GM12878 (cell line): ENCODE data around the gene NQO1. TPM values are rescaled to one million over a fixed set of nuclear protein-coding genes. Genes with fewer than 3 reads are reported as not detected.

Experiments used
- ATAC-seq: fragments of 200-7000 bp; cut with Tn5 transposase; 3 replicates; pipeline ENCODE4 v1.9.1; 2020; ENCODE audit warnings: mild to moderate bottlenecking, moderate library complexity
- BruUV-seq: library from RNA; stranded (reverse); fragments of 400-500 nt; replicated peaks from 2 replicates; lab custom pipeline; 2021; lab: Mats Ljungman, UMichigan
- CTCF ChIA-PET: fragments of 300-600 bp; sonication (Branson Sonifier 250); formaldehyde crosslinking; extraction: SDS; loops from one replicate; lab custom pipeline; 2021; ENCODE audit warnings: inconsistent platforms; lab: Yijun Ruan, JAX
- POLR2A ChIA-PET: fragments of 350-600 bp; formaldehyde crosslinking; extraction: SDS; loops from one replicate; lab custom pipeline; 2021; ENCODE audit warnings: inconsistent platforms; lab: Charles Lee
- RAD21 ChIA-PET: fragments of 300-600 bp; sonication (Branson Sonifier 250); formaldehyde crosslinking; loops from one replicate; lab custom pipeline; 2023; ENCODE audit warnings: antibody characterized with exemption; ENCODE audit not compliant: unreplicated experiment; lab: Charles Lee
- SMC1A ChIA-PET: fragments of 300-600 bp; sonication (Branson Sonifier 250); formaldehyde crosslinking; loops from one replicate; lab custom pipeline; 2023; ENCODE audit not compliant: unreplicated experiment, uncharacterized antibody; lab: Charles Lee
- DNase-seq: peaks from one replicate; pipeline ENCODE4 v3.0.0-alpha.2; 2011; ENCODE audit warnings: low read depth, low spot score
- FAIRE-seq: peaks from 3 replicates; lab custom pipeline; 2011; peaks lifted over from hg19 to GRCh38; lab: Jason Lieb, UNC
- H2AFZ ChIP-seq: 2 replicates; pipeline ENCODE4 v1.6.0; 2011; ENCODE audit warnings: low read depth, low read length, control low read depth; ENCODE audit not compliant: control insufficient read depth
- H3K27ac ChIP-seq: 2 replicates; pipeline ENCODE4 v1.5.1; 2011; ENCODE audit warnings: control low read depth; ENCODE audit not compliant: control insufficient read depth, insufficient read depth
- H3K27me3 ChIP-seq, 2 experiments: replicated peaks in 1 of 2; 2 replicates each; pipeline versions ENCODE4 v1.6.0 to v1.6.1; 2011; ENCODE audit warnings: low read length in 1 of 2; ENCODE audit not compliant: control insufficient read depth in 2 of 2, insufficient read depth in 2 of 2
- H3K36me3 ChIP-seq, 2 experiments: 2 replicates each; pipeline ENCODE4 v1.5.1; 2011; ENCODE audit warnings: low read length in 1 of 2; ENCODE audit not compliant: control insufficient read depth in 2 of 2, insufficient read depth in 2 of 2
- H3K4me1 ChIP-seq: 2 replicates; pipeline ENCODE4 v1.6.1; 2011; ENCODE audit warnings: mild to moderate bottlenecking, low read length, moderate library complexity, mixed read lengths; ENCODE audit not compliant: control insufficient read depth, insufficient read depth
- H3K4me2 ChIP-seq: 2 replicates; pipeline ENCODE4 v1.6.0; 2011; ENCODE audit warnings: control low read depth; ENCODE audit not compliant: control insufficient read depth, insufficient read depth
- H3K4me3 ChIP-seq: fragments of 200-600 bp; sonication (generic); 2 replicates; pipeline ENCODE4 v1.5.1; 2016
- H3K79me2 ChIP-seq: 2 replicates; pipeline ENCODE4 v1.6.0; 2011; ENCODE audit warnings: low read length; ENCODE audit not compliant: control insufficient read depth, insufficient read depth
- H3K9ac ChIP-seq: 2 replicates; pipeline ENCODE4 v1.8.0; 2011; ENCODE audit warnings: low read length, control low read depth, mixed read lengths; ENCODE audit not compliant: control insufficient read depth, insufficient read depth
- H3K9me3 ChIP-seq: replicated peaks from 3 replicates; pipeline ENCODE4 v1.5.1; 2011; ENCODE audit warnings: mild to moderate bottlenecking, low read length; ENCODE audit not compliant: control insufficient read depth, insufficient read depth
- H4K20me1 ChIP-seq: 2 replicates; pipeline ENCODE4 v1.6.0; 2011; ENCODE audit not compliant: control insufficient read depth, insufficient read depth
- ASH2L ChIP-seq: fragments of 300-600, 200-600 bp; sonication (generic); IDR thresholded peaks from 2 replicates; pipeline ENCODE4 v1.6.1; 2017; ENCODE audit warnings: low read depth, mild to moderate bottlenecking, borderline replicate concordance
- CBX5 ChIP-seq: sonication (generic); IDR thresholded peaks from 2 replicates; pipeline ENCODE4 v1.6.1; 2016; ENCODE audit warnings: low read depth, moderate library complexity, mild to moderate bottlenecking, inconsistent platforms
- CHD4 ChIP-seq: fragments of 200-600 bp; sonication (generic); IDR thresholded peaks from 2 replicates; pipeline ENCODE4 v1.6.1; 2016; ENCODE audit warnings: mild to moderate bottlenecking
- EP300 ChIP-seq, 2 experiments: fragments of 150-350 bp in 1 of 2; IDR thresholded peaks; 2 replicates each; pipeline ENCODE4 v1.6.1; 2011 to 2012; ENCODE audit warnings: low read depth in 2 of 2, low read length in 2 of 2, borderline replicate concordance in 1 of 2, improper control_type of control experiment in 1 of 2, inconsistent platforms in 1 of 2; ENCODE audit not compliant: control insufficient read depth in 1 of 2
- FOXK2 ChIP-seq: fragments of 450-650 bp; IDR thresholded peaks from 2 replicates; pipeline ENCODE4 v1.6.1; 2017; ENCODE audit warnings: mild to moderate bottlenecking, moderate library complexity
- HCFC1 ChIP-seq: fragments of 150-350 bp; IDR thresholded peaks from 2 replicates; pipeline ENCODE4 v1.6.1; 2014; ENCODE audit warnings: low read length
- NFIC ChIP-seq: IDR thresholded peaks from 2 replicates; pipeline ENCODE4 v1.6.1; 2012; ENCODE audit warnings: low read depth, mild to moderate bottlenecking, inconsistent platforms, low read length, moderate library complexity
- POLR2AphosphoS5 ChIP-seq: IDR thresholded peaks from 2 replicates; pipeline ENCODE4 v1.6.1; 2011; ENCODE audit warnings: mild to moderate bottlenecking, low read length, inconsistent platforms
- REST ChIP-seq: IDR thresholded peaks from 2 replicates; pipeline ENCODE4 v1.6.1; 2012; ENCODE audit warnings: mild to moderate bottlenecking, low read depth, low read length
- RFX5 ChIP-seq: IDR thresholded peaks from 2 replicates; pipeline ENCODE4 v1.6.1; 2011; ENCODE audit warnings: low read depth, low read length, improper control_type of control experiment
- SMAD1 ChIP-seq: fragments of 450-650 bp; IDR thresholded peaks from 2 replicates; pipeline ENCODE4 v1.6.1; 2018; ENCODE audit warnings: mild to moderate bottlenecking, low read depth; ENCODE audit not compliant: partially characterized antibody
- SUZ12 ChIP-seq: fragments of 200-600 bp; sonication (generic); IDR thresholded peaks from one replicate; pipeline ENCODE4 v1.6.1; 2018; ENCODE audit warnings: antibody characterized with exemption, mild to moderate bottlenecking; ENCODE audit not compliant: unreplicated experiment
- YY1 ChIP-seq: IDR thresholded peaks from 2 replicates; pipeline ENCODE4 v1.6.1; 2011; ENCODE audit warnings: low read depth, mild to moderate bottlenecking, low read length
- ZBED1 ChIP-seq: IDR thresholded peaks from 2 replicates; pipeline ENCODE4 v1.6.1; 2016; ENCODE audit warnings: borderline replicate concordance
- WGBS: methylation state at CpG from one replicate; pipeline ENCODE4 v1.1.6; 2016; ENCODE audit warnings: low lambda C conversion rate; ENCODE audit not compliant: insufficient replicate concordance, insufficient coverage; ENCODE audit errors: missing lambda C conversion rate; 5-methylcytosine and 5-hydroxymethylcytosine counted together
- in situ Hi-C: fragments of 300-500 bp; cut with MboI; formaldehyde crosslinking; loops from 9 replicates; pipeline ENCODE4 v1.14.3; 2018; ENCODE audit warnings: mixed read lengths
- intact Hi-C: fragments of 100-400 bp; cut with micrococcal nuclease; formaldehyde crosslinking; loops from one replicate; pipeline ENCODE4 v1.14.2; 2022; ENCODE audit not compliant: unreplicated experiment
- polyA plus RNA-seq, 11 experiments: library from polyadenylated mRNA; depleted of rRNA in 4 of 11; unstranded in 6 of 11; stranded (reverse) in 5 of 11; fragments of >200 nt; fragmentation: Nextera tagmentation in 4 of 11; fragmentation: Illumina TruSeq in 1 of 11; extraction: Ambion mirVana in 4 of 11; extraction: Trizol in 1 of 11; gene quantifications; 1 replicate in 1 of 11; 2 replicates in 10 of 11; pipeline versions ENCODE4 v1.2.1 to v1.2.3, GENCODE V29; 2011 to 2016; ENCODE audit warnings: inconsistent platforms in 2 of 11, missing spikeins in 2 of 11, low read depth in 1 of 11
- total RNA-seq, 4 experiments: library from RNA; depleted of rRNA in 3 of 4; stranded (reverse); fragments of >200 nt in 3 of 4; fragmentation: Illumina TruSeq in 1 of 4; extraction: Trizol in 1 of 4; gene quantifications; 2 replicates each; pipeline versions ENCODE4 v1.2.1 to v1.2.3, GENCODE V29; 2013 to 2021
- TF ChIP-seq, protein P1 (sequence below): fragments of 450-650 bp; IDR thresholded peaks from 2 replicates; pipeline ENCODE4 v1.6.1; 2018; ENCODE audit warnings: mild to moderate bottlenecking, low read depth, moderate library complexity; ENCODE audit not compliant: partially characterized antibody
- TF ChIP-seq, protein P2 (sequence below): fragments of 450-650 bp; IDR thresholded peaks from 2 replicates; pipeline ENCODE4 v1.6.1; 2017; ENCODE audit warnings: low read depth, mild to moderate bottlenecking, moderate library complexity

Gene NQO1
- total and polyA plus RNA-seq, 10 of the 15 experiments (the other 5 are each of a cell fraction or from before 2014, with no cell fraction given): 24.6 to 84.9 (median 34.6) TPM

DNA sequence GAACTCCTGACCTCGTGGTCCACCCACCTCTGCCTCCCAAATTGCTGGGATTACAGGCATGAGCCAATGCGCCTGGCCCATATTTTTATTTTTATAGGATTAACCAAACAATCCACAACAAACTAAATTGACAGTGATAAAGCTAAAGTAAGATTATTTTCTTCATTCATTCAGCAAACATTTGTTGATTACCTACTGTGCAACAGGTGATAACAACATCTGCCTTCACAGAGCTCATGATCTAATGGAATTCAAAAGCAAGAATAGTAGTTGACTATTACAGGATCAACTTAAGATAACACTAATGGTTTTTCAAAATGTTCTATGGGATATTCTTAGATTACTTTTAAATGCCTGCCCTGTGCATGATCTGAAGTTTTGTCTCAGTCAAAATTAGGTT is 37.8 kb downstream of the NQO1 start:
- H4K20me1 ChIP-seq: no peaks in the 10 kb centered on the region
- H3K27me3 ChIP-seq: no peaks in the 10 kb centered on the region
- in situ Hi-C loops: no loop called here
- H3K9me3 ChIP-seq: no peaks in the 10 kb centered on the region
- WGBS: 97% methylated on average over 2 of the region's 2 CpGs
- no peak overlapping the region for H3K9ac ChIP-seq
- ChIA-PET POLR2A (interaction anchor here (0.7 kb wide), 1 partner anchor 112 kb away, joined by 4 read pairs; no protein-coding TSS in a partner anchor), SMC1A (interaction anchor here (0.7 to 1.0 kb wide), 3 partner anchors 8 to 42 kb away, joined by 3 to 4 read pairs (median 3); no protein-coding TSS in a partner anchor), CTCF (interaction anchor here (1.2 kb wide), 1 partner anchor 20 kb away, joined by 3 read pairs; no protein-coding TSS in a partner anchor), RAD21 (interaction anchor here (2.9 kb wide), 1 partner anchor 292 kb away, joined by 7 read pairs; no protein-coding TSS in a partner anchor)
- H3K4me1 ChIP-seq: peaks cover 5% of the 10 kb centered on the region; the same call in 1 of the 2 replicates
- H3K4me3 ChIP-seq: no peak overlapping the region
- H2AFZ ChIP-seq: no peak overlapping the region
- BruUV-seq: no TSS peak
- ATAC-seq: no peak
- FAIRE-seq: no peak
- H3K27ac ChIP-seq: no peak overlapping the region
- intact Hi-C loops: no loop called here
- peaks cover 15 to 32% of the 10 kb centered on the region in 2 experiments for H3K36me3 ChIP-seq
- no peaks in the 10 kb centered on the region for H3K79me2 ChIP-seq
- DNase-seq: no peak
- H3K4me2 ChIP-seq: no peak overlapping the region
- TF ChIP-seq REST (no peak), SUZ12 (no peak), HCFC1 (no peak), CHD4 (no peak), SMAD1 (no peak), ASH2L (no peak), ZBED1 (no peak), POLR2AphosphoS5 (no peak), EP300 (IDR thresholded peaks at IDR 0.05; ENCODE audit: borderline replicate concordance in 1 of 2, control insufficient read depth in 1 of 2, low read depth in 2 of 2, low read length in 2 of 2) (no peak), FOXK2 (no peak), YY1 (no peak), NFIC (no peak), RFX5 (no peak), CBX5 (no peak)
- TF ChIP-seq, protein P1, sequence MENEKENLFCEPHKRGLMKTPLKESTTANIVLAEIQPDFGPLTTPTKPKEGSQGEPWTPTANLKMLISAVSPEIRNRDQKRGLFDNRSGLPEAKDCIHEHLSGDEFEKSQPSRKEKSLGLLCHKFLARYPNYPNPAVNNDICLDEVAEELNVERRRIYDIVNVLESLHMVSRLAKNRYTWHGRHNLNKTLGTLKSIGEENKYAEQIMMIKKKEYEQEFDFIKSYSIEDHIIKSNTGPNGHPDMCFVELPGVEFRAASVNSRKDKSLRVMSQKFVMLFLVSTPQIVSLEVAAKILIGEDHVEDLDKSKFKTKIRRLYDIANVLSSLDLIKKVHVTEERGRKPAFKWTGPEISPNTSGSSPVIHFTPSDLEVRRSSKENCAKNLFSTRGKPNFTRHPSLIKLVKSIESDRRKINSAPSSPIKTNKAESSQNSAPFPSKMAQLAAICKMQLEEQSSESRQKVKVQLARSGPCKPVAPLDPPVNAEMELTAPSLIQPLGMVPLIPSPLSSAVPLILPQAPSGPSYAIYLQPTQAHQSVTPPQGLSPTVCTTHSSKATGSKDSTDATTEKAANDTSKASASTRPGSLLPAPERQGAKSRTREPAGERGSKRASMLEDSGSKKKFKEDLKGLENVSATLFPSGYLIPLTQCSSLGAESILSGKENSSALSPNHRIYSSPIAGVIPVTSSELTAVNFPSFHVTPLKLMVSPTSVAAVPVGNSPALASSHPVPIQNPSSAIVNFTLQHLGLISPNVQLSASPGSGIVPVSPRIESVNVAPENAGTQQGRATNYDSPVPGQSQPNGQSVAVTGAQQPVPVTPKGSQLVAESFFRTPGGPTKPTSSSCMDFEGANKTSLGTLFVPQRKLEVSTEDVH: no peak
- TF ChIP-seq, protein P2, sequence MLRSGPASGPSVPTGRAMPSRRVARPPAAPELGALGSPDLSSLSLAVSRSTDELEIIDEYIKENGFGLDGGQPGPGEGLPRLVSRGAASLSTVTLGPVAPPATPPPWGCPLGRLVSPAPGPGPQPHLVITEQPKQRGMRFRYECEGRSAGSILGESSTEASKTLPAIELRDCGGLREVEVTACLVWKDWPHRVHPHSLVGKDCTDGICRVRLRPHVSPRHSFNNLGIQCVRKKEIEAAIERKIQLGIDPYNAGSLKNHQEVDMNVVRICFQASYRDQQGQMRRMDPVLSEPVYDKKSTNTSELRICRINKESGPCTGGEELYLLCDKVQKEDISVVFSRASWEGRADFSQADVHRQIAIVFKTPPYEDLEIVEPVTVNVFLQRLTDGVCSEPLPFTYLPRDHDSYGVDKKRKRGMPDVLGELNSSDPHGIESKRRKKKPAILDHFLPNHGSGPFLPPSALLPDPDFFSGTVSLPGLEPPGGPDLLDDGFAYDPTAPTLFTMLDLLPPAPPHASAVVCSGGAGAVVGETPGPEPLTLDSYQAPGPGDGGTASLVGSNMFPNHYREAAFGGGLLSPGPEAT: no peak
